ENCODE results near the gene ITGA1. TPM values are rescaled to one million over a fixed set of nuclear protein-coding genes. Genes with fewer than 3 reads are reported as not detected.

Gene ITGA1
- total and polyA plus RNA-seq, 2 of the 13 experiments (the other 11 are each of a cell fraction or from before 2014, with no cell fraction given): 23.1 to 28.6 TPM

- TF ChIP-seq ZBED4 (CRISPR knock-in tag; IDR thresholded peaks at IDR 0.05; ENCODE audit: borderline replicate concordance) (no peak), SAP130 (CRISPR knock-in tag; IDR thresholded peaks at IDR 0.05; ENCODE audit: low read depth) (peak; percentile 55), POLR2AphosphoS5 (IDR thresholded peaks at IDR 0.05; ENCODE audit: low read depth, low read length) (0 out of 2 replicates have a peak, but pooled peaks have one; percentile 15), FOXJ3 (CRISPR knock-in tag; IDR thresholded peaks at IDR 0.05; ENCODE audit: borderline replicate concordance) (no peak), CENPT (CRISPR knock-in tag; IDR thresholded peaks at IDR 0.05; ENCODE audit: low read depth) (peak; percentile 29; the same call in 1 of the 2 replicates), ZBTB38 (CRISPR knock-in tag; IDR thresholded peaks at IDR 0.05) (peak; percentile 67), ZBTB20 (CRISPR knock-in tag; IDR thresholded peaks at IDR 0.05; ENCODE audit: borderline replicate concordance, low read depth) (no peak), ZBTB43 (CRISPR knock-in tag; conservative IDR thresholded peaks at IDR 0.05) (no peak), ZNF383 (CRISPR knock-in tag; IDR thresholded peaks at IDR 0.05; ENCODE audit: borderline replicate concordance) (0 out of 2 replicates have a peak, but pooled peaks have one; percentile 39), U2AF2 (IDR thresholded peaks at IDR 0.05; ENCODE audit: low read depth, low read length) (no peak), RXRA (CRISPR knock-in tag; IDR thresholded peaks at IDR 0.05) (peak; percentile 43), ZNF569 (CRISPR knock-in tag; IDR thresholded peaks at IDR 0.05; ENCODE audit: borderline replicate concordance) (no peak), ZBTB8A (CRISPR knock-in tag; IDR thresholded peaks at IDR 0.05; ENCODE audit: borderline replicate concordance, low read depth) (0 out of 2 replicates have a peak, but pooled peaks have one; percentile 9), SOX13 (IDR thresholded peaks at IDR 0.05) (no peak), SOX13 (CRISPR knock-in tag; conservative IDR thresholded peaks at IDR 0.05 in 1 of 2, IDR thresholded peaks at IDR 0.05 in 1 of 2) (no peak), ZNF451 (CRISPR knock-in tag; IDR thresholded peaks at IDR 0.05) (peak; percentile 59; the same call in 1 of the 2 replicates)
- TF ChIP-seq, protein P1, sequence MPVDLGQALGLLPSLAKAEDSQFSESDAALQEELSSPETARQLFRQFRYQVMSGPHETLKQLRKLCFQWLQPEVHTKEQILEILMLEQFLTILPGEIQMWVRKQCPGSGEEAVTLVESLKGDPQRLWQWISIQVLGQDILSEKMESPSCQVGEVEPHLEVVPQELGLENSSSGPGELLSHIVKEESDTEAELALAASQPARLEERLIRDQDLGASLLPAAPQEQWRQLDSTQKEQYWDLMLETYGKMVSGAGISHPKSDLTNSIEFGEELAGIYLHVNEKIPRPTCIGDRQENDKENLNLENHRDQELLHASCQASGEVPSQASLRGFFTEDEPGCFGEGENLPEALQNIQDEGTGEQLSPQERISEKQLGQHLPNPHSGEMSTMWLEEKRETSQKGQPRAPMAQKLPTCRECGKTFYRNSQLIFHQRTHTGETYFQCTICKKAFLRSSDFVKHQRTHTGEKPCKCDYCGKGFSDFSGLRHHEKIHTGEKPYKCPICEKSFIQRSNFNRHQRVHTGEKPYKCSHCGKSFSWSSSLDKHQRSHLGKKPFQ (CRISPR knock-in tag; IDR thresholded peaks at IDR 0.05; ENCODE audit: insufficient replicate concordance): peak; percentile 77
- TF ChIP-seq, protein P2, sequence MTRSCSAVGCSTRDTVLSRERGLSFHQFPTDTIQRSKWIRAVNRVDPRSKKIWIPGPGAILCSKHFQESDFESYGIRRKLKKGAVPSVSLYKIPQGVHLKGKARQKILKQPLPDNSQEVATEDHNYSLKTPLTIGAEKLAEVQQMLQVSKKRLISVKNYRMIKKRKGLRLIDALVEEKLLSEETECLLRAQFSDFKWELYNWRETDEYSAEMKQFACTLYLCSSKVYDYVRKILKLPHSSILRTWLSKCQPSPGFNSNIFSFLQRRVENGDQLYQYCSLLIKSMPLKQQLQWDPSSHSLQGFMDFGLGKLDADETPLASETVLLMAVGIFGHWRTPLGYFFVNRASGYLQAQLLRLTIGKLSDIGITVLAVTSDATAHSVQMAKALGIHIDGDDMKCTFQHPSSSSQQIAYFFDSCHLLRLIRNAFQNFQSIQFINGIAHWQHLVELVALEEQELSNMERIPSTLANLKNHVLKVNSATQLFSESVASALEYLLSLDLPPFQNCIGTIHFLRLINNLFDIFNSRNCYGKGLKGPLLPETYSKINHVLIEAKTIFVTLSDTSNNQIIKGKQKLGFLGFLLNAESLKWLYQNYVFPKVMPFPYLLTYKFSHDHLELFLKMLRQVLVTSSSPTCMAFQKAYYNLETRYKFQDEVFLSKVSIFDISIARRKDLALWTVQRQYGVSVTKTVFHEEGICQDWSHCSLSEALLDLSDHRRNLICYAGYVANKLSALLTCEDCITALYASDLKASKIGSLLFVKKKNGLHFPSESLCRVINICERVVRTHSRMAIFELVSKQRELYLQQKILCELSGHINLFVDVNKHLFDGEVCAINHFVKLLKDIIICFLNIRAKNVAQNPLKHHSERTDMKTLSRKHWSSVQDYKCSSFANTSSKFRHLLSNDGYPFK (CRISPR knock-in tag; IDR thresholded peaks at IDR 0.05; ENCODE audit: borderline replicate concordance): peak; percentile 70; the same call in 1 of the 2 replicates
These were observed 12.9 kb downstream of the ITGA1 start (continued) for GRCh38 chr5:52800394-52801213.

All from HepG2 (cell line).